Measurements from ENCODE around the gene F7.
"Not testable (repeated sequence)": the region's sequence is repeated elsewhere in the genome, so short reads cannot be mapped to it uniquely, and the experiment has no call there.

Gene F7

DNA sequence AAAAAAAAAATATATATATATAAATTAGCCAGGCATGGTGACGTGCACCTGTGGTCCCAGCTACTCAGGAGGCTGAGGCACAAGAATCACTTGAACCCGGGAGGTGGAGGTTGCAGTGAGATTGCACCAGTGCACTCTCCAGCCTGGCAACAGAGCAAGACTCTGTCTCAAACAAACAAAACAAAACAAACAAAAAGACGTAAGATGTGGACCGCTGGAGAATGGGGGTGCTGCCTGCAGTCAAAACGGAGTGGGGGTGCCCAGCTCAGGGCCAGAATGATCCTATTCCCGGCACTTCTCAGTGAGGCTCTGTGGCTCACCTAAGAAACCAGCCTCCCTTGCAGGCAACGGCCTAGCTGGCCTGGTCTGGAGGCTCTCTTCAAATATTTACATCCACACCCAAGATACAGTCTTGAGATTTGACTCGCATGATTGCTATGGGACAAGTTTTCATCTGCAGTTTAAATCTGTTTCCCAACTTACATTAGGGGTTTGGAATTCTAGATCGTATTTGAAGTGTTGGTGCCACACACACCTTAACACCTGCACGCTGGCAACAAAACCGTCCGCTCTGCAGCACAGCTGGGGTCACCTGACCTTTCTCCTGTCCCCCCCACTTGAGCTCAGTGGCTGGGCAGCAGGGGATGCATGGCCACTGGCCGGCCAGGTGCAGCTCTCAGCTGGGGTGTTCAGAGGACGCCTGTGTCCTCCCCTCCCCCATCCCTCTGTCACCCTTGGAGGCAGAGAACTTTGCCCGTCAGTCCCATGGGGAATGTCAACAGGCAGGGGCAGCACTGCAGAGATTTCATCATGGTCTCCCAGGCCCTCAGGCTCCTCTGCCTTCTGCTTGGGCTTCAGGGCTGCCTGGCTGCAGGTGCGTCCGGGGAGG is at the start of gene F7:
TSS of gene F7 (plus strand) at position 760 of the 889 bp plus-strand sequence. CDS start at position 811, 51 bp downstream.
- DNase-seq: peak; percentile 38

DNA sequence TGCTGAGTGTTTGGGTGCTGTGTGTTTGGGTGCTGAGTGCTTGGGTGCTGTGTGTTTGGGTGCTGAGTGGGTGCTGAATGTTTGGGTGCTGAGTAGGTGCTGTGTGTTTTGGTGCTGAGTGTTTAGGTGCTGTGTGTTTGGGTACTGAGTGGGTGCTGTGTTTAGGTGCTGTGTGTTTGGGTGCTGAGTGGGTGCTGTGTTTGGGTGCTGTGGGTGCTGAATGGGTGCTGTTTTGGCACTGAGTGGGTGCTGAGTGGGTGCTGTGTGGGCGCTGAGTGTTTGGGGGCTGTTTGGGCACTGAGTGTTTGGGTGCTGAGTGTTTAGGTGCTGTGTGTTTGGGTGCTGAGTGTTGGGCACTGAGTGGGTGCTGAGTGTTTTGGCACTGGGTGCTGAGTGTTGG is 48.5 kb upstream of the F7 start:
- DNase-seq: no peak

DNA sequence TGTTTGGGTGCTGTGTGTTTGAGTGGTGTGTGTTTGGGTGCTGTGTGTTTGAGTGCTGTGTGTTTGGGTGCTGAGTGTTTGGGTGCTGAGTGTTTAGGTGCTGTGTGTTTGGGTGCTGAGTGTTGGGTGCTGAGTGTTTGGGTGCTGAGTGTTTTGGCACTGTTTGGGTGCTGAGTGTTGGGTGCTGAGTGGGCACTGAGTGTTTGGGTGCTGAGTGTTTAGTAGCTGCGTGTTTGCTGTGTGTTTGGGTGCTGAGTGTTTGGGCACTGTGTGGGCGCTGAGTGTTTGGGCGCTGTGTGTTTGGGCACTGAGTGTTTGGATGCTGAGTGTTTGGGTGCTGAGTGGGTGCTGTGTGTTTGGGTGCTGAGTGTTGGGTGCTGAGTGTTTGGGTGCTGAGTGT is 48.0 kb upstream of the F7 start:
- DNase-seq: not testable (repeated sequence)

DNA sequence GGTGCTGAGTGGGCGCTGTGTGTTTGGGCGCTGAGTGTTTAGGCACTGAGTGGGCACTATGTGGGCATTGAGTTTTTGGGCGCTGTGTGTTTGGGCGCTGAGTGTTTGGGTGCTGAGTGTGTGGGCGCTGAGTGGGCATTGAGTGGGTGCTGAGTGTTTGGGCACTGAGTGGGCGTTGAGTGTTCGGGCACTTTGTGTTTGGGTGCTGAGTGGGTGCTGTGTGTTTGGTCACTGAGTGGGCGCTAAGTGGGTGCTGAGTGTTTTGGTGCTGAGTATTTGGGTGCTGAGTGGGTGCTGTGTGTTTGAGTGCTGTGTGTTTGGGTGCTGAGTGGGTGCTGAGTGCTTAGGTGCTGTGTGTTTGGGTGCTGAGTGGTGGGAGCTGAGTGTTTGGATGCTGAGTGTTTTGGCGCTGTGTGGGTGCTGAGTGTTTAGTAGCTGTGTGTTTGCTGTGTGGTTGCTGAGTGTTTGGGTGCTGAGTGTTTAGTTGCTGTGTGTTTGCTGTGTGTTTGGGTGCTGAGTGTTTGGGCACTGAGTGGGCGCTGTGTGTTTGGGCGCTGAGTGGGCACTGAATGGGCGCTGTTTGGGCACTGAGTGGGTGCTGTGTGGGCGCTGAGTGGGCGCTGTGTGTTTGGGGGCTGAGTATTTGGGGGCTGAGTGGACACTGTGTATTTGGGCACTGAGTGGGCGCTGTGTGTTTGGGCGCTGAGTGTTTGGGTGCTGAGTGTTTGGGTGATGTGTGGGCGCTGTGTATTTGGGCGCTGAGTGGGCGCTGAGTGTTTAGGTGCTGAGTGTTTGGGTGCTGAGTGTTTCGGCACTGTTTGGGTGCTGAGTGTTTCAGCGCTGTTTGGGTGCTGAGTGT is 47.2 kb upstream of the F7 start:
- no peak for DNase-seq

DNA sequence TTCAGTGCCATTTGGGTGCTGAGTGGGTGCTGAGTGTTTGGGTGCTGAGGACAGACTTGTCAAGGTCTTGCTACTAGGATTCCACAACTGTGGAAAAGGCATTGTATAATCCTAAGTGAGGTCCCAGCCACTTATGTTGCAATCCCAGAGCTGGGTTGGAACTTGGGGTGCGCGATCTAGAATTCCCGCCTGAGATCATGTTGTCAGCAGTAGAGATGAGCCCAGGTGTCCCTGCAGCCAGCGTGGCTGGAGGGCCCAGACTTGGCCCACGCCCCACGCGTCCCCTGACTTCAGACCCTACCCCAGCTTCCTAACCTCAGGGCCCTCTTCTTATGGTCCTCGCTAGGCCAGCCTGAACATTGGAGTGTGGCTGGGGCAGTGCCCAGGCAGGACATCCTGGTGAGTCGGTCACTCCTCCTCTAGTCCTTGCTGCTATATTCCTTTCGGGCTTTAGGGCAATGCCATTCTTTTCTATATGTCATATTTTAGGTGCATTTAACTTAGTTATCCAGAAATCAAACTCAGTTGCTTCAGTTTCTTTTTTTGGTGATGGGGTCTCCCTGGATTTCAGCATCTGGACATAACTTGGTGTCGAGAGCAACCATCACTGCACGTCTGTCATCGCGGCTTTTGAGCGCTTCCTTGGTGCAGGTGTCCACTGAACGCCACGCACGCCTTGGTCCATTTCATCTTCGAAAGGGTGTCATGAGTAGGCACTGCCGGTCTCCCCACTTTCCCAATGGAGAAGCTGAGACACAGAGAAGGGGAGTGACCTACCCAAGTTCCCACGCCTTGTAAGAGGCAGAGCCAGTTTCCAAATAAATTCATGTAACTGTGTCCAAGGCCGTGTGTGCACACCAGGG is 46.4 kb upstream of the F7 start:
- DNase-seq: no peak

DNA sequence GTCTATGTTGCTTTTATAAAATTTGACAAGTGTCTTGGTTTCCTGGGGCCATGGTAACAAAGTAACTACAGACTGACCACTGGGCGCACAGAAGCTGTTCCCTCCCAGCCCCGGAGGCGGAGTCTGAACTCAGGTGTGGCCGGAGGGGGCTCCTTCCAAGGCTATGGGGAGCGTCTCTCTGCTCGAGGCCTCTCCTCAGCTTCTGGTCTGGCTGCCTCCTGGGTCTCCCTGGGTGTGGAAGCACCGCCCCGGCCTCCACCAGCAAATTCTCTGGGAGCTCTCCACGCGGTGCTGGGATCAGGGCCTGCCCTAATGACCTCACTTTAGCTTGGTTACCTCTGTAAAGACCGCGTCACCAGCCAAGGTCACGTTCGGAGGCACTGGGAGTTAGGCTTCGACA is 45.7 kb upstream of the F7 start:
- no peak for DNase-seq

DNA sequence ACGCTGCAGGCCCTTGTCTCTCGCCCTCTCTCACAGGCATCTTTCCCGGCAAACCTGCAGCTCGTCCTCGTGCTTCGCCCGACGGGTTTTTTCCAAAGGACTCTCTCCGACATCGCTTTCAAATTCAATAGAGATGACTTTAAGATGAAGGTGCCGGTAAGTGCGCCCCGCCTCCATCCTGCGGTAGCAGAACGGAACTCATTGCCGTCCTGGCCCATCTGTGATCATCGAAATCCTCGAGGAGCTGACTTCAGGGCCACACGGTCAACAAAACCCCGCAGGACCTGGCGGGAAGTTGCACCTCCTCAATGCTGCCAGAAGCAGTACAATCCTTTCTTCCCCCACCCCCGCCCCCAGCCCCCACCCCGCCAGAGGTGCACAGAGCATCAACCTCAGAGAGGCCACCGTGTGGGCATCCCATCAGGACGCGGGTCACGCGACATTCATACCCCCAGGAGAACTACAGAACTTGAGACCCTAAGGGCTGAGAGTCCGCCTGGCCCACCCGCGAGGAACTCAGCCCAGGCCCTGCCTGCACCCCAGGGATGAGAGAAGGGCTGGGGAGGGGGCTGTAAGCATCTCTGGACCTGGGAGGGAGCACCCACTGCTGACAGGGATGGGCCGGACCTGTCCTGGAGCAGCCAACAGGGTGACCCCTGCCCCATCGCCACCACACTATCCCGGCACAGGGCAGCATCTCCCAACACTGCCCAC is 44.9 kb upstream of the F7 start:
- DNase-seq: no peak

DNA sequence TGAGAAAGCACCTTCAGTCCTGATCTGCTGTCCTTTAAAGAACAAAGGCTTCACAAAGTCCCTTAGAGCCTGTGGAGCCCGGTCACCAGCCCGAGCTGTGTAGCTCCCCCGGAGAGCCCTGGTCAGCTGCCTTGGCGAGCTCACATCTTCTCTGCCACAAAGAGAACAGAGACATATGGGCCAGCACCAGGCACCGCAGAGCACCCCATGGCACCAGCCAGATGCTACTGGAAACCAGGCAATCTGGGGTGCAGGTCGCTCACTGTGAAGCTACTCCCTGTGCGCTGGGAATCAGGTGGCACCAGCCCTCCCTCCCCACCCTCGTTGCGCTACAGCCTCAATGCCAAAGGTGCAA is 44.3 kb upstream of the F7 start:
- no peak for DNase-seq

DNA sequence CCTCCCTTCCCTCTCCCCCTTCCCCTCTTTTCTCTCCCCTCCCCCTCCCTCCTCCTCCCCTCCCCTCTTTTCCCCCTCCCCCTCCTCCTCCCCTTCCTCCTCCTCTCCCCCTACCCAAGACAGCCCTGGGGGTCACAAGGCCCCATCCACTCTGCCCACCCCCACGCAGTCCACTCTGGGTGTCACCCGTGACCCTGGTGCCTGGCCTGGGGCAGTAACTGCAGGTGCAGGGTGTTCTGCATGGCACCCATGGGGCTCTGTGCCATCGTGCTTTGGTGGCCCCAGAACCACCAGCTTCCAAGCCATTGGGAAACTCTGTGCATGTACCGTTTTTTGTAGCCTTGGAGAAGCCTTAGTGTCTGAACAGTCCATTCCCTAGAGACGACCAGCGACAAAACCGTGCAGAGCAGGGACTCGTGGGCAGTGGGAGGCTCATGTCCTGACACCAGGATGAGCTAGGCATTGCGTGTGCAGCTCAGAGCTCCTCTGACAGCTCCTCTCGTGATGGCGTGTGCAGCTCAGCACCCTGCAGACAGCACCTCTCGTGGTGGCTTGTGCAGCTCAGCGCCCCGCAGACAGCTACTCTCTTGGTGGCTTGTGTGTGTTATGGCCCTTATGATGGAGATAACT is 43.7 kb upstream of the F7 start:
- no peak for DNase-seq

DNA sequence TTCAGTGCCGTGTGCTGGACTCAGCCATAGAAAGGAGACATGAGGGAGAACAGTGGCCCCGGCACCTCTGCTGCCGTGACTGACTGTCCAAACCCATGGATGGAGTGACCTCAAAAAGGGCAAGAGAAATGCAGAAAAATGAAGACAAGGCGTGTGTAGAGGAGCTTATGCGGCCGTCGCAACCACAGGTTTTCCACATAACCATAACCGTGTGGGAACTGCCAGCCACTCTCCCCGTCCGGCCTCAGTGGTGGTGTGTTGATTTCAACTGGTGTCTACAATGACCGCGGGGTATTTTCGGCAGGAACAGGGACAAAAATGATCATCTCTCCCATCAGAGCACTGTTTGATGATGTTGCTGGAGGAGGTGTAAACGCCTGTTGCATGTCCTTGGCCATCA is 42.9 kb upstream of the F7 start:
- no peak for DNase-seq

DNA sequence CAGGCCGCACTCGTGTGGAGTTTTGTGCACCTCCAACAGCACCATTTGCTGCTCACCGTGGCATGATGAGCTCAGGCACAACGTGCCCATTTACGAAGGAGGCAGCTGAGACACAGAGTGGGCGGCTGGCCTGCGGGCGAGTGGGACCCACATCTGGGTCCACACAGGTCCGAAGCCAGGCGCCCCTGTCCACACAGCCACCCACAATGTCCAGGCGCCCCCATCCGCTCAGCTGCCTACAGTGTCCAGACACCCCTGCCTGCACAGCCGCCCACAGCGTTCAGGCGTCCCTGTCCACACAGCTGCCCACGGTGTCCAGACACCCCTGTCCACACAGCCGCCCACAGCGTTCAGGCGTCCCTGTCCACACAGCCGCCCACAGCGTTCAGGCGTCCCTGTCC is 42.5 kb upstream of the F7 start:
- DNase-seq: no peak

DNA sequence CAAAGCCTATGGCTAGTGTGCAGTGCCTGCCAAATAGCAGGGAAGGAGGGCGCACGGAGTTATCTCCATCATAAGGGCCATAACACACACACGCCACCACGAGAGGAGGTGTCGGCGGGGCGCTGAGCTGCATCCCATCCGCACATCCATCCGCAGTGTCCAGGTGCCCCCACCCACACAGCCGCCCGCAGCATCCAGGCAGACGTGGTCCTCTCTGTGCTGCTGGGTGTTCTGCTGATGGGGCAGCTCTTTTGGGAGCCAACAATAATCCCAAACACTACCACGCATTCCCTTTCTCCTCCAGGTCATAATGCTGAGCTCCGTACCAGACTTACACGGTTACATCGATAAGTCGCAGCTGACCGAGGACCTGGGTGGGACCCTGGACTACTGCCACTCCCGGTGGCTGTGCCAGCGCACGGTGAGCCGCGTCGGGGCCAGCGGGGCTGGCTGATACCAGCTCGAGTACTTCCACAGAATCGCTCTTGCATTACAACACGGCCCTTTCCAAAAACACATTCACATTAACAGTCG is 41.5 kb upstream of the F7 start:
- DNase-seq: no peak

DNA sequence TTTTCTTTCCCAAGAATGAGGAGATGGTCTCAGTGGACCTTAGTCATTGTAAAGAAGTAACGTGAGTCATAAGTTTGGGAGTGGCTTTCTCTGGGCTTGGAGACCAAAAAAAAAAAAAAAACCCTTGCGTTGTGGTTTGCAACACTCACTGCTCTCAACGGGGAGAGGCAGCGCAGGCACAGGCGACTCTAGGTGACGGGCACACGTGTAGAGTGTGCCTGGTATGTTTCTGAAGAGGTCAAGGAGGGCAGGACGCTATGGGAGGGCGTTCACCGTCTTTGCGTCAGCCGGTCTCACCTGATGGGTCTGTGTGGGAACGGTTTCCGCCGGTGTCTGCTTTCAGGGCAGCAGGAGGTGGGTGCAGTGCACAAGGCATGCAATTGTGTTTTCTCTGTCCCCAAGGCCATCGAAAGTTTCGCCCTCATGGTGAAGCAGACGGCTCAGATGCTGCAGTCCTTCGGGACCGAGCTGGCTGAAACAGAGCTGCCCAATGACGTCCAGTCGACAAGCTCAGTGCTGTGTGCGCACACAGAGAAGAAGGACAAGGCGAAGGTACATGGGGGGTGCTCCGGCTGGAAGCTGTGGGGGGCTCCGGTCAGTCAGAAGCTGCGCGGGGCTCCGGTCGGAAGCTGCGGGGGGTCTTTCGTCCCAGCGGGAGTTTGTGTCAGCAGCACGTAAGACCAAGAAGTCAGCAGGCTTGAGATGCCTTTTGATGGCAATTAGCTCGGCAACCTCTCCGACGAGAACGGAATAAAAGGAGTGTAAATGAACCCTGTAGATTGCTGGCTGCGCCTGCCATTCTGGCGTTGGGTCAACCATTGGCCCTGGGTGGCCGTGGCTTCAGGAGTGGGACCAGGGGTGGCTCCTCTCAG is 40.8 kb upstream of the F7 start:
- peak; percentile 90 for DNase-seq

DNA sequence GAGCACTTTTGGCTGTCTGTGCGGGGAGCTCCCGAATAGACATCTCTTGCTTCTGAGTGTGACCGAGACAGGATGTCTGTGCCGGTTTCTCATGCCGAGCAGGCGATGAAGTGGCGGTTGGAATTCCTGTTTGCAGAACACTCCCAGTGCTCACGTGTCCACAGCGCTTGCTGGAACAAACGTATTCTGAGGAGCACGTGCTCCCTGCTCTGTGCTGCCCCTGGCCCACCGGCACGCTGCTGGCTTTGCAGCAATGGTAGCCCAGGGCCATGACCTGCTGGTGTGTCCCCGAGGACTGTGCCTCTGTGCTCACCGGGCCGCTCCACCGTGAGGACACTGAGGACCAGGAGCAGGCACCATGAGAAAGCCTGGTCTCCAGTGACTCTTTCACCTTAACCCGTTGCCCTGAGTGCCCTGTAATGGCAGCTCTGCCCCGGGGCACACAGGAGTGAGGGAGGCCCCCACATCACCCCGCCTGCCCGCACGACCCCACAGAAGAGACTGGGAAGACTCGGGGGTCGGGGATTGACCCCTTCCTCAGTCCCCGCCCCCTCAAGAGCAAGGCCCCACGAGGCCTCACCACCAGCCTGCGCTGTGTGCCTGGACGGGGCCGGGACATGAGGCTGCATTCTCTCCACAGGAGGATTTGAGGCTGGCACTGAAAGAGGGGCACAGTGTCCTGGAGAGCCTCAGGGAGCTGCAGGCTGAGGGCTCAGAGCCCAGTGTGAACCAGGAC is 40.0 kb upstream of the F7 start:
- peak; percentile 91 for DNase-seq

DNA sequence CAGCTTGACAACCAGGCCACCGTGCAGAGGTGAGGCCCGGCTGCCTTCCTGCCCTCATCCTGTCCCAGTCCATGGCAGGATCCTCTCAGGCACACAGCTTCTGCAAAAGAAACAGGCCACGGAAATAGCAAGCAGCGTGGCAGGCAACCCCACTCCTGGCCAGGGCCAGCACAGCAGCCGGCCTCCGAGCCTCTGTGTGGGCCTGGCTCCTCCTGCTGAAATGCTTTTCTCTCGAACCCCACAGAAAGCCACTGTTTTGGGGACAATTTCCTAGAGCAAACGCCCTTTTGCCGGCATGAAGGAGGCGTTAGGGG is 39.5 kb upstream of the F7 start:
- DNase-seq: no peak

DNA sequence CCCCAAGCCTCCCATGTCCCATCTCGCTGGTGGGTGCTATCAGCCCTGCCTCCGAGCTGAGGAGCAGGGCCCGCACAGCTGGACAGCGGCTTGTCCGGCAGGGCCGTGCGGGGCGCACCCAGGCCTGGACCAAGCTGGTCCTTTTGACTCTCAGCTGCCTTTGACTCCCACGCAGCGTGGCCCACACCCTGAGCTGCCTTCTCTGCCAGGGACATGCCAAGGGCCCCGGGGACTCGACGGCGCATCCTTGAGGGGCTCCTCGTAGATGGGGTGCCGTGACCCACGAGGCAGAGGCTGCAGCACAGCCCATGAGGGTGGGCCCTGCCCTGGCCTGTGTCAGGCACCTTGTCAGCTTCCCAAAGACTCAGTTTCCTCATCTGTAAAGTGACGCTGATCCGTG is 38.8 kb upstream of the F7 start:
- no peak for DNase-seq

DNA sequence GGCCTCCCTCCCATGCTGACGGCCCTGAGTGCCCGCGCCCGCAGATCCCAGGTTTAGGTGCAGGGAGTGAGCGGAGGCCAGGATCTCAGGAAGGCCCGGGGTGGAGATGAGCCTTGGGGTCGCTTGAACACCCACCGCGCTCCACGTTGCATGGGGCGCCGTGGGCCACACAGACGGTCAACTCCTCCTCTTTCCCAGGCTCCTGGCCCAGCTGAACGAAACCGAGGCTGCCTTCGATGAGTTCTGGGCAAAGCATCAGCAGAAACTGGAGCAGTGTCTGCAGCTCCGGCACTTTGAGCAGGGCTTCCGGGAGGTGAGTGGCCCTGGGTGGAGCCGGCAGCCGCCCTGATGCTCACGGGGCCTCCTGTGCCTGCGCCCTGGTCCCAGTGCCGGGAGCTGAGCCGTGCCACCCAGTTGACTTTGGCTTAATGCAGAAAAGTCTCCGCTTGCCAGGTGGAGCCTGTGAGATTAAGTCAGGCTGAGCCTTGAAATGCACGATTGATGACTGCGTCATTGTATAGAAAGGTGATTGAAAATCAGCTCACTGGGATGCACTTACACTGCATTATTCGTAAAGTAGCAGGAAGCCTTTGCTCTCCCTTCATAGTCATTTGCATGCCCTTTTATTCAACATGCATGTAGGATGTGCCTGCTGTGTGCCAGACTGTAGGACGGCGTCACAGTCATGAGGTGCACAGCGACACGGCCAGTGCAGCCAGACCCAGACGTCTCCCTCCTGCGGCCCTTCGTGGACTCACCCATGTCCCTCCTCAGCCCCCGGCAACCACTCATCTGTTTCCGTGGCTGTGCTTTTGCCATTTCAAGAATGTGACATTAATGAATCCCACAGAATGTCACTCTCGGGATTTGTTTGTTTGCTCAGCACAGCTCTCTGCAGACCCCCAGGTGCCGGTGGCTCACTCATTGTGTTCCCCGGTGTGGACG is 35.5 kb upstream of the F7 start:
- DNase-seq: no peak

DNA sequence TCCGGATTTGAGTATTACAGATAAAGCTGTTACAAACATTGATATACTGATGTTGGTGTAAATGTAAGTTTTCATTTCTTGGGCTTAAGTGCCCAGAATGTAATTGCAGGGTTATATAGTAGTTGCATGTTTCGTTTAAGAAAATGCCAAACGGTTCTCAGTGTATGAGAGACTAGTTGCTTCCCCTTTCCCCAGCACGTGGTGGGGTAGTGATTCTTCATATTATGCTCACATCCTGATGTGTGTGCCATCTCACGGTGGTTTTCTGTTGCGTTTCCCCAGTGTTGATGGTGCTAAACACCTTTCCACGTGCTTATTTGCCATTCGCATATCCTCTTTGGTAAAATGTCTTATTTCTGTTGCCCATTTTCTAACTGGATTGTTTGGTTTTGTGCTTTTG is 34.7 kb upstream of the F7 start:
- DNase-seq: no peak

DNA sequence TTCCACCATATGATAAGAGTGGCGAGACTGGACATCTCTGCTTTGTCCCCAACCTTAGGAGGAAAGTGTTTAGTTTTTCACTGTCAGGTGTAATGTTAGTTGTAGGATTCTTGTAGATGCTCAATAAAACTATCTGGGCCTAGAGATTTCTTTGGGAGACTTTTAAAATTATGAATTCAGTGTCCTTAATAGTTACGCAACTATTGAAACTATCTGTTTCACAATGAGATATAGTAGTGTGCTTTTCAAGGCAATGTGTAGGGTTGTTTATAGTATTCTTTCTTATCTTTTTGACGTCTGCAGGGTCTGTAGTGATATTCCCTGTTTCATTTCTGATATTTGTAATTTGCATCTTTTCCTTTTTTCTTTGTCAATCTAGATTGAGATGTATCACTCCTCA is 33.2 kb upstream of the F7 start:
- DNase-seq: no peak

All from DMS79 (cell line).